HepG2 (cell line): ENCODE results near the gene COG8. TPM values are rescaled to one million over a fixed set of nuclear protein-coding genes. Genes with fewer than 3 reads are reported as not detected.
A peak's percentile ranks its signal among the peaks of the same experiment; 100 is the strongest.

Source experiments
- CCAR2 ChIP-seq: fragments of 200-400 bp; formaldehyde crosslinking; optimal IDR thresholded peaks from 2 replicates; pipeline ENCODE3; 2018; ENCODE audit warnings: low read depth, mild to moderate bottlenecking, low read length, moderate library complexity
- EEA1 ChIP-seq: sonication (generic); formaldehyde crosslinking; IDR thresholded peaks from 2 replicates; pipeline ENCODE4 v1.5.1; 2020; ENCODE audit warnings: mild to moderate bottlenecking, missing genetic modification reagents, borderline replicate concordance
- ELF1 ChIP-seq: sonication (generic); formaldehyde crosslinking; IDR thresholded peaks from 2 replicates; pipeline ENCODE4 v1.4.0; 2020; ENCODE audit warnings: missing genetic modification reagents
- HCFC1 ChIP-seq: fragments of 150-350 bp; IDR thresholded peaks from 2 replicates; pipeline ENCODE4 v1.6.1; 2014; ENCODE audit warnings: low read depth, low read length
- HMG20B ChIP-seq: conservative IDR thresholded peaks from 2 replicates; pipeline ENCODE4 v1.6.1; 2016; ENCODE audit warnings: missing genetic modification reagents, missing compliant biosample characterization
- NFIC ChIP-seq: IDR thresholded peaks from 2 replicates; pipeline ENCODE4 v1.6.1; 2012; ENCODE audit warnings: mild to moderate bottlenecking, low read length, inconsistent platforms
- SSRP1 ChIP-seq: IDR thresholded peaks from 2 replicates; pipeline ENCODE4 v1.6.1; 2016; ENCODE audit warnings: control low read depth
- ZBTB20 ChIP-seq: sonication (generic); formaldehyde crosslinking; IDR thresholded peaks from 2 replicates; pipeline ENCODE4 v1.8.1; 2023; ENCODE audit warnings: missing genetic modification reagents, low read depth, mild to moderate bottlenecking, borderline replicate concordance
- ZKSCAN5 ChIP-seq: sonication (generic); formaldehyde crosslinking; IDR thresholded peaks from 2 replicates; pipeline ENCODE4 v1.5.1; 2020; ENCODE audit warnings: mild to moderate bottlenecking, missing genetic modification reagents
- ZNF12 ChIP-seq: sonication (generic); formaldehyde crosslinking; IDR thresholded peaks from 2 replicates; pipeline ENCODE4 v1.5.0; 2020; ENCODE audit warnings: missing genetic modification reagents
- ZNF160 ChIP-seq: sonication (generic); formaldehyde crosslinking; IDR thresholded peaks from 2 replicates; pipeline ENCODE4 v1.8.0; 2022; ENCODE audit warnings: mild to moderate bottlenecking, inconsistent platforms, missing genetic modification reagents
- ZNF207 ChIP-seq: fragments of 450-650 bp; IDR thresholded peaks from 2 replicates; pipeline ENCODE4 v1.6.1; 2016; ENCODE audit warnings: antibody characterized with exemption, borderline replicate concordance
- ZNF230 ChIP-seq: sonication (generic); formaldehyde crosslinking; IDR thresholded peaks from 2 replicates; pipeline ENCODE4 v1.4.0; 2020; ENCODE audit warnings: mild to moderate bottlenecking, missing genetic modification reagents
- ZNF549 ChIP-seq: sonication (generic); formaldehyde crosslinking; IDR thresholded peaks from 2 replicates; pipeline ENCODE4 v1.5.0; 2020; ENCODE audit warnings: missing genetic modification reagents
- ZNF672 ChIP-seq: sonication (generic); formaldehyde crosslinking; IDR thresholded peaks from 2 replicates; pipeline ENCODE4 v1.8.1; 2022; ENCODE audit warnings: missing genetic modification reagents
- ZNF678 ChIP-seq: sonication (generic); formaldehyde crosslinking; IDR thresholded peaks from 2 replicates; pipeline ENCODE4 v1.4.0; 2020; ENCODE audit warnings: mild to moderate bottlenecking, missing genetic modification reagents
- ZNF747 ChIP-seq: sonication (generic); formaldehyde crosslinking; IDR thresholded peaks from 2 replicates; pipeline ENCODE4 v1.8.1; 2023; ENCODE audit warnings: missing genetic modification reagents, mild to moderate bottlenecking, borderline replicate concordance
- ZSCAN25 ChIP-seq: sonication (generic); formaldehyde crosslinking; IDR thresholded peaks from 2 replicates; pipeline ENCODE4 v1.8.0; 2022; ENCODE audit warnings: mild to moderate bottlenecking, missing genetic modification reagents
- polyA plus RNA-seq, 8 experiments: library from polyadenylated mRNA; depleted of rRNA in 3 of 8; stranded (reverse) in 7 of 8; unstranded in 1 of 8; fragments of >200 nt; fragmentation: Illumina TruSeq in 4 of 8; extraction: Trizol in 4 of 8; gene quantifications; 2 replicates each; pipeline versions ENCODE4 v1.2.1 to v1.2.3, GENCODE V29; 2011 to 2016; ENCODE audit warnings: low read depth in 4 of 8, missing spikeins in 1 of 8, mixed read lengths in 1 of 8; ENCODE audit not compliant: insufficient read depth in 1 of 8
- total RNA-seq, 5 experiments: library from RNA; depleted of rRNA; stranded (reverse); fragments of >200 nt; fragmentation: Illumina TruSeq; extraction: Trizol; gene quantifications; 2 replicates each; pipeline ENCODE4 v1.2.3, GENCODE V29; 2016; ENCODE audit warnings: low read depth in 1 of 5
- TF ChIP-seq, protein P1 (sequence below): sonication (generic); formaldehyde crosslinking; IDR thresholded peaks from 2 replicates; pipeline ENCODE4 v1.8.0; 2022; ENCODE audit warnings: mild to moderate bottlenecking, missing genetic modification reagents
- TF ChIP-seq, protein P2 (sequence below): sonication (generic); formaldehyde crosslinking; IDR thresholded peaks from 2 replicates; pipeline ENCODE4 v1.9.0; 2021; ENCODE audit warnings: missing genetic modification reagents, mild to moderate bottlenecking, borderline replicate concordance
- TF ChIP-seq, protein P3 (sequence below): IDR thresholded peaks from 2 replicates; pipeline ENCODE4 v1.6.1; 2018; ENCODE audit warnings: missing genetic modification reagents
- TF ChIP-seq, protein P4 (sequence below): sonication (generic); formaldehyde crosslinking; IDR thresholded peaks from 2 replicates; pipeline ENCODE4 v1.4.0; 2020; ENCODE audit warnings: missing genetic modification reagents; ENCODE audit errors: not compliant biosample characterization
- TF ChIP-seq, protein P5 (sequence below): sonication (generic); formaldehyde crosslinking; IDR thresholded peaks from 2 replicates; pipeline ENCODE4 v1.5.0; 2020; ENCODE audit warnings: missing genetic modification reagents
- TF ChIP-seq, protein P6 (sequence below): sonication (generic); formaldehyde crosslinking; IDR thresholded peaks from 2 replicates; pipeline ENCODE4 v1.5.0; 2020; ENCODE audit warnings: missing genetic modification reagents, mild to moderate bottlenecking, borderline replicate concordance

Gene COG8
- total and polyA plus RNA-seq, 2 of the 13 experiments (the other 11 are each of a cell fraction or from before 2014, with no cell fraction given): 45.5 to 52.1 TPM

DNA sequence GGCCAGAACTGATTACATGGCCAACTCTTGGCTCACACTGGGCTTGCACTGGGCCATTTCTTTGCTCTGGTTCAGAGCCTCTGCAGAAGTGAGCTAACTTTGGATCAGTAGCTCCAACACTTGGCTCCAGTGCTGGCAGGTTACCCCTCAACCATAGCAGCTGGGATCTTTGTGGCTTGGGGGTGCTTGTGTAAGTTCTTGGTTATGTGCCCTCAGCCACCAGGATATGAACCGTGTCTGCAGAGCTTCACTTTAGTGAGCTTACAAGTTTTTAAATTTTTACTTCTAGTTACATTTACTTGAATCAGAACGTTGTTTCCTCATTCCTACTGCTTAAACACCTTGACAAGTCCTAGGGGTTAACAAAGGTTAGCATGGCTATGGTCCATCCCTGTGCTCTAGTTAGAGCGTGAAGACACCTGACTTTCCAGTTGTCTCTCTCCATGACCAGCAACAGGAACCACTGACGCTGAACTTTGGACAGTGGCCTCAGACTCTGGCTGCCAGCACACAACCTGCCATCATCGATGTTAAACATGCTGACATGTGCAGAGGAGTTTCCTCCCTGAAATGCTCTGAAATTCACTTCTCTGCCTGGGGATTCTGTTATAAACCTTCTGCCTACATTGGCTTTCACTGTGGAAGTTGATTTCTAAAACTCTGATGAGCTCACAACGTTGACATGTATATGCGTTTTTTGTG is 13.0 kb downstream of the COG8 start (continued):
- TF ChIP-seq ZKSCAN5 (CRISPR knock-in tag) (no peak), ZNF207 (no peak), ZNF160 (CRISPR knock-in tag) (peak; percentile 50; the same call in 1 of the 2 replicates), ELF1 (CRISPR knock-in tag) (no peak; the same call in 1 of the 2 replicates), ZNF549 (CRISPR knock-in tag) (peak; percentile 41; the same call in 1 of the 2 replicates), ZNF230 (CRISPR knock-in tag) (no peak), ZNF678 (no peak), ZNF672 (no peak), ZBTB20 (CRISPR knock-in tag) (no peak), CCAR2 (no peak), ZNF747 (CRISPR knock-in tag) (peak; percentile 76; the same call in 1 of the 2 replicates), EEA1 (CRISPR knock-in tag) (no peak), HCFC1 (no peak), NFIC (no peak; the same call in 1 of the 2 replicates), ZSCAN25 (CRISPR knock-in tag) (no peak), ZNF12 (peak; percentile 80), SSRP1 (CRISPR knock-in tag) (no peak), HMG20B (no peak)
- TF ChIP-seq, protein P1, sequence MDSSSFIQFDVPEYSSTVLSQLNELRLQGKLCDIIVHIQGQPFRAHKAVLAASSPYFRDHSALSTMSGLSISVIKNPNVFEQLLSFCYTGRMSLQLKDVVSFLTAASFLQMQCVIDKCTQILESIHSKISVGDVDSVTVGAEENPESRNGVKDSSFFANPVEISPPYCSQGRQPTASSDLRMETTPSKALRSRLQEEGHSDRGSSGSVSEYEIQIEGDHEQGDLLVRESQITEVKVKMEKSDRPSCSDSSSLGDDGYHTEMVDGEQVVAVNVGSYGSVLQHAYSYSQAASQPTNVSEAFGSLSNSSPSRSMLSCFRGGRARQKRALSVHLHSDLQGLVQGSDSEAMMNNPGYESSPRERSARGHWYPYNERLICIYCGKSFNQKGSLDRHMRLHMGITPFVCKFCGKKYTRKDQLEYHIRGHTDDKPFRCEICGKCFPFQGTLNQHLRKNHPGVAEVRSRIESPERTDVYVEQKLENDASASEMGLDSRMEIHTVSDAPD (CRISPR knock-in tag): no peak
- TF ChIP-seq, protein P2, sequence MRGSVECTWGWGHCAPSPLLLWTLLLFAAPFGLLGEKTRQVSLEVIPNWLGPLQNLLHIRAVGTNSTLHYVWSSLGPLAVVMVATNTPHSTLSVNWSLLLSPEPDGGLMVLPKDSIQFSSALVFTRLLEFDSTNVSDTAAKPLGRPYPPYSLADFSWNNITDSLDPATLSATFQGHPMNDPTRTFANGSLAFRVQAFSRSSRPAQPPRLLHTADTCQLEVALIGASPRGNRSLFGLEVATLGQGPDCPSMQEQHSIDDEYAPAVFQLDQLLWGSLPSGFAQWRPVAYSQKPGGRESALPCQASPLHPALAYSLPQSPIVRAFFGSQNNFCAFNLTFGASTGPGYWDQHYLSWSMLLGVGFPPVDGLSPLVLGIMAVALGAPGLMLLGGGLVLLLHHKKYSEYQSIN (CRISPR knock-in tag): no peak
- TF ChIP-seq, protein P3, sequence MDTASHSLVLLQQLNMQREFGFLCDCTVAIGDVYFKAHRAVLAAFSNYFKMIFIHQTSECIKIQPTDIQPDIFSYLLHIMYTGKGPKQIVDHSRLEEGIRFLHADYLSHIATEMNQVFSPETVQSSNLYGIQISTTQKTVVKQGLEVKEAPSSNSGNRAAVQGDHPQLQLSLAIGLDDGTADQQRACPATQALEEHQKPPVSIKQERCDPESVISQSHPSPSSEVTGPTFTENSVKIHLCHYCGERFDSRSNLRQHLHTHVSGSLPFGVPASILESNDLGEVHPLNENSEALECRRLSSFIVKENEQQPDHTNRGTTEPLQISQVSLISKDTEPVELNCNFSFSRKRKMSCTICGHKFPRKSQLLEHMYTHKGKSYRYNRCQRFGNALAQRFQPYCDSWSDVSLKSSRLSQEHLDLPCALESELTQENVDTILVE: peak; percentile 58; the same call in 1 of the 2 replicates
- TF ChIP-seq, protein P4, sequence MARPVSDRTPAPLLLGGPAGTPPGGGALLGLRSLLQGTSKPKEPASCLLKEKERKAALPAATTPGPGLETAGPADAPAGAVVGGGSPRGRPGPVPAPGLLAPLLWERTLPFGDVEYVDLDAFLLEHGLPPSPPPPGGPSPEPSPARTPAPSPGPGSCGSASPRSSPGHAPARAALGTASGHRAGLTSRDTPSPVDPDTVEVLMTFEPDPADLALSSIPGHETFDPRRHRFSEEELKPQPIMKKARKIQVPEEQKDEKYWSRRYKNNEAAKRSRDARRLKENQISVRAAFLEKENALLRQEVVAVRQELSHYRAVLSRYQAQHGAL (CRISPR knock-in tag): no peak
- TF ChIP-seq, protein P5, sequence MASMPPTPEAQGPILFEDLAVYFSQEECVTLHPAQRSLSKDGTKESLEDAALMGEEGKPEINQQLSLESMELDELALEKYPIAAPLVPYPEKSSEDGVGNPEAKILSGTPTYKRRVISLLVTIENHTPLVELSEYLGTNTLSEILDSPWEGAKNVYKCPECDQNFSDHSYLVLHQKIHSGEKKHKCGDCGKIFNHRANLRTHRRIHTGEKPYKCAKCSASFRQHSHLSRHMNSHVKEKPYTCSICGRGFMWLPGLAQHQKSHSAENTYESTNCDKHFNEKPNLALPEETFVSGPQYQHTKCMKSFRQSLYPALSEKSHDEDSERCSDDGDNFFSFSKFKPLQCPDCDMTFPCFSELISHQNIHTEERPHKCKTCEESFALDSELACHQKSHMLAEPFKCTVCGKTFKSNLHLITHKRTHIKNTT: no peak
- TF ChIP-seq, protein P6, sequence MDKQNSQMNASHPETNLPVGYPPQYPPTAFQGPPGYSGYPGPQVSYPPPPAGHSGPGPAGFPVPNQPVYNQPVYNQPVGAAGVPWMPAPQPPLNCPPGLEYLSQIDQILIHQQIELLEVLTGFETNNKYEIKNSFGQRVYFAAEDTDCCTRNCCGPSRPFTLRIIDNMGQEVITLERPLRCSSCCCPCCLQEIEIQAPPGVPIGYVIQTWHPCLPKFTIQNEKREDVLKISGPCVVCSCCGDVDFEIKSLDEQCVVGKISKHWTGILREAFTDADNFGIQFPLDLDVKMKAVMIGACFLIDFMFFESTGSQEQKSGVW (CRISPR knock-in tag): no peak
